Measurements from ENCODE around the gene HERPUD1. TPM values are rescaled to one million over a fixed set of nuclear protein-coding genes. Genes with fewer than 3 reads are reported as not detected.
"Not testable (repeated sequence)": the region's sequence is repeated elsewhere in the genome, so short reads cannot be mapped to it uniquely, and the experiment has no call there.

The HERPUD1 gene
- total RNA-seq, 1 donor from 2014 or later, result 42.1 TPM

- no peak for TF ChIP-seq CTCF (conservative IDR thresholded peaks at IDR 0.05; ENCODE audit: low read depth, low read length)
- no peak for DNase-seq (ENCODE audit: low read depth)
- H3K4me3 ChIP-seq (ENCODE audit: low read depth, low read length), result peak overlapping the region; percentile 61
These were observed 58.7 kb downstream of the HERPUD1 start for GRCh38 chr16:56990407-56991286.

- H3K4me3 ChIP-seq (ENCODE audit: low read depth, low read length); DNase-seq (ENCODE audit: low read depth): not testable (repeated sequence)
These were observed 60.5 kb downstream of the HERPUD1 start for GRCh38 chr16:56992431-56992830.

GRCh38 chr16:56993204-56993603, 61.3 kb downstream of the HERPUD1 start:
- DNase-seq (ENCODE audit: low read depth), result no peak
- no peak overlapping the region for H3K4me3 ChIP-seq (ENCODE audit: low read depth, low read length)
- TF ChIP-seq CTCF (conservative IDR thresholded peaks at IDR 0.05; ENCODE audit: low read depth, low read length), result no peak

- TF ChIP-seq CTCF (conservative IDR thresholded peaks at IDR 0.05; ENCODE audit: low read depth, low read length), result no peak
- no peak for DNase-seq (ENCODE audit: low read depth)
- H3K4me3 ChIP-seq (ENCODE audit: low read depth, low read length), result no peak overlapping the region
These were observed 62.4 kb downstream of the HERPUD1 start for GRCh38 chr16:56994311-56994710.

Other genes with a start within 250 kb of the HERPUD1 start
- 87.8 and 132 TPM in 2 replicates for gene MT1X, start 249.7 kb upstream of the HERPUD1 start, total RNA-seq
- gene NUP93, start 202.0 kb upstream of the HERPUD1 start, total RNA-seq, result 92.5 and 134 TPM in 2 replicates
- gene SLC12A3, start 66.9 kb upstream of the HERPUD1 start, total RNA-seq, result not detected in 2 replicates
- gene CETP, start 29.8 kb downstream of the HERPUD1 start, total RNA-seq, result not detected in 2 replicates
- 3.8 and 4.5 TPM in 2 replicates for gene NLRC5, start 57.4 kb downstream of the HERPUD1 start, total RNA-seq
- 44.9 and 50.2 TPM in 2 replicates for gene CPNE2, start 160.4 kb downstream of the HERPUD1 start, total RNA-seq

Data from epithelial cell of proximal tubule (primary cell).